ENCODE results near the gene TTC4.

Gene TTC4

GRCh38 chr1:54703471-54703870, 12.2 kb upstream of the TTC4 start:
- no peak for DNase-seq (ENCODE audit: low read depth in 3 of 3)

DNA sequence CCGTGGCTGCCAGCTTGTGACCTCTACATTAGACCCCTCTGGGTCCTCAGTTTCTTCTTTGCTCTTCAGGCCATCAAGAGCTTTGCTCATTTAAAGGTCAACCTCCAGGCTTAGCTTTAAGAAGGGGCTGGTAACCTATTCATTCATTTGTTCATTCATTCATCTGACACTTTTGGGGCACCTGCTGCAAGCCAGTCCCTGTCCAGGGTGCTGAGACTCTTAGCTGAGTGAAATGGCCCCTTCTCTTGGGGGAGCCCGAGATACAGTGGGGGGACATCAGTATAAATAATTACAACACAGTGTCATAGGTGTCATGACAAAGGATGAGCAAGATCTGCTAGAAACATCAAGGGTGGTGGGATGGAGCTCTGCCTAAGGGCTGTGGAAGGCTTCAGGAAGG, 10.5 kb upstream of the TTC4 start:
- no peak for DNase-seq (ENCODE audit: low read depth in 3 of 3)

DNA sequence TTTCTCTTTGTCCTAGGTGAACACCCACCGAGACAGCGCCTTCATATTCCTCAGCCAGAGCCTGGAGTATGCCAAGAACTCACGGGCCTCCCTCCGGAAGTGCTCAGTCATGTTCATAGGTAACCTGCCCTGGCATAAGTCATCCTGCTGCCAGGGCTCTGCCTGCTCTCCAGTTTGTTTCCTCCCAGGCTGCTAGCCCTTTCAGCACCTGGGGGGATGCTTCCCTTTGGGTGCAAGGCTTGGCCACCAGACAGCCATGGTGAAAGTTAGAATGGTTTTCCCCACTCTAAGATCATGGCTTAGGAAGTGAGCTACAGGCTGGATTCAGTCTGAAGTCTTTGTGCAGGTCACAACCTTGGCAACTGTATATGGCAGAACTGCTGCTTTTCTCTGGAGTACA, 9.2 kb upstream of the TTC4 start:
- DNase-seq (ENCODE audit: low read depth in 3 of 3) = no peak

GRCh38 chr1:54708385-54708784, 7.3 kb upstream of the TTC4 start:
- no peak for DNase-seq (ENCODE audit: low read depth in 3 of 3)

DNA sequence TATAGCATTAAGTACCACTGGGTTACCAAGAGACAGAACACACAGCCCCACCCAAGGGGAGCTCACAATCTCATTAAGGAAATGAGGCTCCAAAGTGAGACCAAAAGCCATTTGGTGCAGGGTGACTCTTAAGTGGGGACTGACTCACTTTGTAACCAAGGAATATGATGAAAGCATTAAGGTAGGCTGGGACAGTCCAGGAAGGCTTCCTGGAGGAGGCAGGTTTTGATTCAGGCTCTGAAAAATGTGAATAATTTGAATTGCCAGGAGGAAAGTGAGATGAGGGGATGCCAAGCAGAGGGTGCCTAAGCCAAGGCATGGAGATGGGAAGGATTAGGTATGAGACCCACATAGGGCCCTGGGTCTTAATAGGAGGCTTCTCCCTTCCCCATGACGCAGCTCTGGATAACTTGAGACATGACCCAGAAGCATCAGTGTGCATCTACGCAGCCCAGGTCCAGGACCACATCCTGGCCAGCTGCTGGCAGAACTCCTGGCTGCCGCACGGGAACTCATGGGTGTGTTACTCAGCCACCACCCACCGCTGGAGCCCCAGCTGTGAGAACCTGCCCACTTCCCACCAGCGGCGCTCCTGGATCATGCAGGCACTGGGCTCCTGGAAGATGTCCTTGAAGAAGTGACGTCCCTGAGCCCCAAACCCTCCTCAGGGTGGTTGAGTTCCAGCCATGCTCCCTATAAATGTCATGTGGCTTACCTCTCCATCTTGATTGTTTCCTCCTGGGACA, 5.9 kb upstream of the TTC4 start:
- DNase-seq (ENCODE audit: low read depth in 3 of 3) = no peak

DNA sequence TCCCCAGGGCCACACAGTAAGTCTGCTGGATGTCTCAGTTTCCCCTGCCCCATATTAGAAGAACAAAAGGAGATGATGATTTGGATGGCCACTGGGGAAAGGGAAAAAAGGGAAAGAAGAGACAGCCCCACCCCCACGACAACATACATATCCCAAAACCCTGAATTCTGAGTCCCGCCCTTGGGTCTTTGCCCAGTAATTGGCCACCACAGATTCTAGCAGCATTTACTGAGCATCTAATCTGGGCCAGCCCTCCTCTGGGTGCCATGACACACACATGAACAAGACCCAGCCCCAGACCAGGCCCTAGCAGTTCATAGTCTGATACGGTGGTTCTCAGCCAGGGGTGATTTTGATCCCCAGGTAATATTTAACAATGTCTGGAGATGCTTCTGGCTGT, 5.2 kb upstream of the TTC4 start:
- DNase-seq (ENCODE audit: low read depth in 3 of 3) = no peak

- no peak for DNase-seq (ENCODE audit: low read depth in 3 of 3)
These were observed 4.8 kb upstream of the TTC4 start for GRCh38 chr1:54710841-54711240.

GRCh38 chr1:54711536-54711935, 4.1 kb upstream of the TTC4 start:
- no peak for DNase-seq (ENCODE audit: low read depth in 3 of 3)

- no peak for DNase-seq (ENCODE audit: low read depth in 3 of 3)
These were observed 674 bp upstream of the TTC4 start for GRCh38 chr1:54714881-54715492.

DNA sequence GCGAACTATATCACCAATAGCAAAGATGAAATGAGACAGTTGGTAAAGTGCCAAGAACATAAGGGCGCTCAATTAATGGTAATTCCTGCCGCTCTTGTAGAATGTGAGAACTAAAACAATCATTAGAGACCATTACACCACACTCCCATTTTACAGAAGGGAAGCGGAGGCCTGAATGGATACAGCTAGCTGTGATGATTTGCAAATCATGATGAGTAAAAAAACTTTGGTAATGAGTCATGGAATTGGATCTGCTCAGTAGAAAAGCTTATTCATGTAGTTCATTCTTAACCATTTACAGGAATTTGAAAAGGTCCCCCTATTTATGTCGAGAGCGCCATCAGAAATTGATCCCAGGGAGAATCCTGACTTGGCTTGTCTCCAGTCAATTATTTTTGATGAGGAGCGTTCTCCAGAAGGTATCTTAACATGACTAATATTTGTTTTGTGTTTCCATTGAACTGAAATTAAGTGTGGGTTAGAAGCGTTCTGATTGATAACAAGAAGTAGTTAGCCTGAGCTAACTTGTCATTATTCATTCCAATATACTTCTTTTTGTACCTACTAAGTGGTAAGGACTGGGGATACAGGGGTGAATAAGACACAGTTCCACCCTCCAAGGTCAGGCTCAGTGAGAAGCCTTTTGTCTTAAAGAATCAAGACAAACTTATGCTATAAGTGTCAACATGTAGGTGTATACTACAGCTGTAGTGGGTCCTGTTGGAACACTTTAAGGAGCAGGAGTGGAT, 812 bp downstream of the TTC4 start:
- DNase-seq (ENCODE audit: low read depth in 3 of 3) = peak in 1 of 3 experiments; percentile 16

- no peak for DNase-seq (ENCODE audit: low read depth in 3 of 3)
These were observed 6.1 kb downstream of the TTC4 start for GRCh38 chr1:54721719-54722118.

- DNase-seq (ENCODE audit: low read depth in 3 of 3) = no peak
These were observed 8.3 kb downstream of the TTC4 start for GRCh38 chr1:54723985-54724384.

GRCh38 chr1:54724771-54725170, 9.1 kb downstream of the TTC4 start:
- DNase-seq (ENCODE audit: low read depth in 3 of 3) = no peak

GRCh38 chr1:54728027-54728426, 12.4 kb downstream of the TTC4 start:
- DNase-seq (ENCODE audit: low read depth in 3 of 3) = no peak

GRCh38 chr1:54736685-54737084, 21.0 kb downstream of the TTC4 start:
- DNase-seq (ENCODE audit: low read depth in 3 of 3) = no peak

DNA sequence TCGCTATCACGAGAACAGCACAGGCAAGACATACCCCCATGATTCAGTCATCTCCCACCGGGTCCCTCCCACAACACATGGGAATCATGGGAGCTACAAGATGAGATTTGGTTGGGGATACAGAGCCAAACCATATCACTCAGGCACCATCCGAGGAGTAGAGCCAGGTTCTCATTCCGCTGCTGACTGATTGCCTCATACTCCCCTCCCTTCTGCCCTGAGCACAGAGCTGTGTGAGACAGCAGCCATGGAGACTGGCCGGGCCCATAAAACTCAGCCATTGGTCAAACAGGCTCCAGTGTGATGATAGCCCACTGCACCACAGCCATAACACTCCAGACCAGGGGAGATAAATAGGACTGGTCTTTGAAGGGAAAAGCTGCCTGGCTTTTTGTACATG, 22.6 kb downstream of the TTC4 start:
- no peak for DNase-seq (ENCODE audit: low read depth in 3 of 3)

- no peak for DNase-seq (ENCODE audit: low read depth in 3 of 3)
These were observed 25.9 kb downstream of the TTC4 start for GRCh38 chr1:54741531-54741930.

DNA sequence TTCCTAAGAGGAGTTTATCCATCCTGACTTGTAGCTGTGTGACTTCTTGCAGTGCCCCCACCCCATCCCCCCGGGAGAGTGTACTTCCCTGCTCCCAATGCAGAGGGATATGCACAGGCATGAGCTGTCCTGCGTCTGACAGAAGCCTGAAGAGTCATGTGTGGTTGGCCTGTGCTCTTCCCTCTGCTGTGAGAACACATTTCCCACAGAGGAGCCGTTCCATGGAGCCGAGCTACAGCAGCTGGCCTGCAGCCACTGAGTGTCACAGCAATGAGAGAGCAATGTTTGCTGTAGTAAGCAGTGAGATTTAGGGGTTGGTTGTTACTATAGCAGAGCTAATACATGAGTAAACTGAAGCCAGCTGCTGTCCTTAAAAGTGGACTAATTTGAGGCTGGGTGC, 26.6 kb downstream of the TTC4 start:
- DNase-seq (ENCODE audit: low read depth in 3 of 3) = no peak

DNA sequence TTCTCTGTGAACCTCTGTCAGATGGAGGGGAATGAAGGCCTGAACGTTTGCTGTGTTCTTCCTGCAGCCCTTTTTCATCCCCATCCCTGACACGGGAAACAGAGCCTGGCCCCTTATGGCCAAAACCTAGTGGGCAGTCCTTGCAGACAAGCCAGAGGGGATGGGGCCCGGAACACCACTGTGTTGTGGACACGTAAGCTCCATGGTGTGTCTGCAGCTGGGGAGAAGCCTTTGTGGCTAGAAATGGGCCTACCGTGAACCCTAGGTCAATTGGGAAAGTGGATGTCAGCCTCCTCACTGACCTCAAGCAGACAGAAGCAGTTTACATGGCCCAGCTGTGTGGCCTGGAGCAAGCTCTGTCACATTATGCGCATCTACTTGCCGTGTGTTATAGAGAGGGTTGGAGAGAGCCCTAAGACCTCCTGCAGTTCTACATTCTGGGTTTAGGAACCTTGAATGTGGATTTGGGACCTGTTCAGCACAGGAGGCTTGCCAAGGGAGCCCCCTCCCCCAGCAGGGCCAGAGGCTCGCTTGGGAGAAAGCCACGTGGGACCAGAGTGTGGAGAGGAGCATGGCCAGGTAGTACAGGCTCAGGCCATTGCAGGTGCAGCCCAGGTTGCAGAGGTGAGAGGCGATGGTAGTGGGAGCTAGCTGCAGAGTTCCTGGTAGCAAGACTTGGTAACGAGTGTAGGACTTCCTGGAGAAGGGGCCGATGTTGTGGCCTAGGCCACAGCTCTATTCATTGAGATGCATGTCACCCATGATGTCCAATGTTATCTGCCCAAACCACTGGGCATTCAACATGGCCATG, 28.0 kb downstream of the TTC4 start:
- DNase-seq (ENCODE audit: low read depth in 3 of 3) = no peak

- no peak for DNase-seq (ENCODE audit: low read depth in 3 of 3)
These were observed 29.0 kb downstream of the TTC4 start for GRCh38 chr1:54744696-54745095.

GRCh38 chr1:54745274-54745673, 29.6 kb downstream of the TTC4 start:
- no peak for DNase-seq (ENCODE audit: low read depth in 3 of 3)

GRCh38 chr1:54745864-54746263, 30.2 kb downstream of the TTC4 start:
- no peak for DNase-seq (ENCODE audit: low read depth in 3 of 3)

Measured in stimulated activated CD4-positive, alpha-beta T cell treated with anti-CD3 and anti-CD28 coated beads, TNF-alpha, amount 100 ng/mL, for 24 hours (primary cell).